ENCODE data around the gene SVOPL.

The SVOPL gene, protein sequence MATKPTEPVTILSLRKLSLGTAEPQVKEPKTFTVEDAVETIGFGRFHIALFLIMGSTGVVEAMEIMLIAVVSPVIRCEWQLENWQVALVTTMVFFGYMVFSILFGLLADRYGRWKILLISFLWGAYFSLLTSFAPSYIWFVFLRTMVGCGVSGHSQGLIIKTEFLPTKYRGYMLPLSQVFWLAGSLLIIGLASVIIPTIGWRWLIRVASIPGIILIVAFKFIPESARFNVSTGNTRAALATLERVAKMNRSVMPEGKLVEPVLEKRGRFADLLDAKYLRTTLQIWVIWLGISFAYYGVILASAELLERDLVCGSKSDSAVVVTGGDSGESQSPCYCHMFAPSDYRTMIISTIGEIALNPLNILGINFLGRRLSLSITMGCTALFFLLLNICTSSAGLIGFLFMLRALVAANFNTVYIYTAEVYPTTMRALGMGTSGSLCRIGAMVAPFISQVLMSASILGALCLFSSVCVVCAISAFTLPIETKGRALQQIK

DNA sequence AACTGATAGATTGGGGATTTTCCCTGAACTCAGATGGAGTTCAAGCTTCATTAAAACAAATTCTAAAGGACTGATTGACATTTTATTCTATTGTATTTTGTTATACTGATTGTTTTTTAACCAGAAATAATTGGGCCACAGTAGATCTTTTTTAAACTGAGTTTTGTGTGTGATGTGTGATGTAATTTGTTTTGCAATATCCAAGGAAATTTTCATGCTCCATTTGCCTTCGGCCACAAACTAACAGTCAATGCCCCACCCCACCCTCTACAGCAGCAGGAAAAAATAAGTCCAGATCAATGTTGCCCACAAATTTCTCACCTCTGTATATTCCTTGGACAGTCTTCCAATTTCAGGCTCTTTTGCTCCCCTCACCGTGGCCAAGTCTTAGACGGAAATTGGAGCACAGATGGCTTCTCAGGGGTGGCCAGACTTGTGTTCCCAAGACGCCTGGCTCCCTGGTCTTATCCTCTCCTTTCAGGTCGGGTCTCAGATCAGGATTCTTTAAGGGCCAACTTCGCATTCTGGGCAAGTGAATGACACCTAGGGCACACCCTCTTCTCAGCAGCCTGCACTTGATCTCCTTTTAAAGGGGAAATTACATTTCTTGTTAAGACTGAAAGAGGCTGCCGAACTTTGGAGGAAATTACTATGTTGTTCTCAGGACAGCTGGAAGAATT is at the start of gene SVOPL:
Gene SVOPL, minus strand, starts transcription at position 506 of the 680 bp plus-strand sequence. CDS start 22,317 bp downstream, outside the sequence.
- DNase-seq (ENCODE audit: low read depth), result no peak
- TF ChIP-seq, protein P1, sequence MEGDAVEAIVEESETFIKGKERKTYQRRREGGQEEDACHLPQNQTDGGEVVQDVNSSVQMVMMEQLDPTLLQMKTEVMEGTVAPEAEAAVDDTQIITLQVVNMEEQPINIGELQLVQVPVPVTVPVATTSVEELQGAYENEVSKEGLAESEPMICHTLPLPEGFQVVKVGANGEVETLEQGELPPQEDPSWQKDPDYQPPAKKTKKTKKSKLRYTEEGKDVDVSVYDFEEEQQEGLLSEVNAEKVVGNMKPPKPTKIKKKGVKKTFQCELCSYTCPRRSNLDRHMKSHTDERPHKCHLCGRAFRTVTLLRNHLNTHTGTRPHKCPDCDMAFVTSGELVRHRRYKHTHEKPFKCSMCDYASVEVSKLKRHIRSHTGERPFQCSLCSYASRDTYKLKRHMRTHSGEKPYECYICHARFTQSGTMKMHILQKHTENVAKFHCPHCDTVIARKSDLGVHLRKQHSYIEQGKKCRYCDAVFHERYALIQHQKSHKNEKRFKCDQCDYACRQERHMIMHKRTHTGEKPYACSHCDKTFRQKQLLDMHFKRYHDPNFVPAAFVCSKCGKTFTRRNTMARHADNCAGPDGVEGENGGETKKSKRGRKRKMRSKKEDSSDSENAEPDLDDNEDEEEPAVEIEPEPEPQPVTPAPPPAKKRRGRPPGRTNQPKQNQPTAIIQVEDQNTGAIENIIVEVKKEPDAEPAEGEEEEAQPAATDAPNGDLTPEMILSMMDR (IDR thresholded peaks at IDR 0.05; ENCODE audit: control insufficient read depth, extremely low read depth, insufficient read depth), result no peak
- no peak within 1 kb of the TSS for H3K4me3 ChIP-seq (ENCODE audit: low read depth, low read length)

DNA sequence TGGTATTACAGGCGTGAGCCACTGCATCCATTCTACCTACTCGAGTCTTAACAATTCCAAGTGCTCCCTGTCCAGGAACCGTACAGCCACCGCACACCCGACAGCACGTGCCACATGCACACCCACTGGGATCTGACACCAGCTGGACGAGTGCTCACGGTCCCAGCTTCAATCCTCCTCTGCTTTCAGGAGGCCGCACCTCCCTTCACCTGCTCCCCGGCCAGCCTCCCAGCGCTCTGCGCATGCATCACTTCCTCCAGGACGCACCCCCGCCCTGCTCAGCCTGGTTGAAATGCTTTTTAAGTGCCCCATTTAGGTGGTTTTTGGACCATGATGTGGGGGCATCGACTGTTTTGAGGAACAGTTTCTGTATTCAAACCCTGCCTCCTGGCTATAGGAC is 49.3 kb upstream of the SVOPL start:
- TF ChIP-seq, protein P1 (IDR thresholded peaks at IDR 0.05; ENCODE audit: control insufficient read depth, extremely low read depth, insufficient read depth), result no peak
- H3K4me3 ChIP-seq (ENCODE audit: low read depth, low read length), result no peak overlapping the region
- DNase-seq (ENCODE audit: low read depth), result no peak

DNA sequence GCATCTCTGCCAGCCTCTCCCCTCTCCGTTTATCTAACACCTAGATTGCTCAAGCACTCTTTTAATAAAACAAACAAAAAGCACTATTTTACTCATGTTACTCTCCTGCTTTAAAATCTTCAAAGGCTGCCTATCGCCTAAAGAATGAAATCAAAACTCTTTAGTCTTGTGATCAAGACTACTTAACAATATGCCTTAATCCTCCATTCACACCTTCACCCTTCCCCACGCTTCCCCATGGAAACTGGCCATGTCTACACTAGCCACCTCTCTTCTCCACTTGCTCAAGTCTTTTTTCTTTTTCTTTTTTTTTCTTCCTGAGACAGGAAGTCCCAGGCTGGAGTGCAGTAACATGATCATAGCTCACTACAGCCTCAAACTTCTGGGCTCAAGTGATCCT is 48.8 kb upstream of the SVOPL start:
- no peak for DNase-seq (ENCODE audit: low read depth)
- TF ChIP-seq, protein P1 (IDR thresholded peaks at IDR 0.05; ENCODE audit: control insufficient read depth, extremely low read depth, insufficient read depth), result no peak
- H3K4me3 ChIP-seq (ENCODE audit: low read depth, low read length), result no peak overlapping the region

DNA sequence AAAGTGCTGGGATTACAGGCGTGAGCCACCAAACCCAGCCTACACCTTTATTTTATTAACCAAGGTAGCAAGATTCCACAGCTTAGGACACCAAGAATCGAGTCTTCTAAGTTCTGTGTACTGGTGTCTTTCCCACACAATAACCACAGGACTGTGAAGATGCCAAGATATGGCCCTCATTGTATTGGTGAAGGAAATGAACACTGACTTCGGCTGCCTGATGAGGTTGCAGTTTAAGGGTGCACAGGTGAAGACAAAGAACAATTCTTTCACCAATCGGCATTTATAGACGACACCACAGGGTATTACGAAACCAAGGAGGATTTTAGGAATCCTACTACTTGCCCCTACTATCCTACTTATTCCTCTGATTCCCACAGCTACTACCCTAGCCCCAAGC is 47.5 kb upstream of the SVOPL start:
- DNase-seq (ENCODE audit: low read depth), result no peak
- TF ChIP-seq, protein P1 (IDR thresholded peaks at IDR 0.05; ENCODE audit: control insufficient read depth, extremely low read depth, insufficient read depth), result no peak
- H3K4me3 ChIP-seq (ENCODE audit: low read depth, low read length), result no peak overlapping the region

DNA sequence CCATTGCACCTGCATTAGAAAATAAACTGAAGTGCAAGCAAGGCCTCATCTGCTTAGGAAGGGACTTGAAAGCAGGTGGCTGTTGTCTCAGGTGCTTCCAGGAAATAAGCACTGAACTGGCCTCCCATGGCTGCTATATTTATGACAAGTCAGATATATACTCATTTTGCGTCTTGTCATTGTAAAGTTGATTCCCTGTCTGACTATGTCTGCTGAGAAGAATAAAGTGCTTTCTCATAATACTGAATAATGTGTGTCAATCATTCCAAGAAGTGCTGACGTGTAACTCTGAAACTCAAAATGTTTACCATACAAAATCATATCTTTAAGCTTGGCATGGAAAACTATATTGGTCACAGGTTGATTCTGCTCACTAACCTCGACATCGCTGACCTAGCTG is 44.9 kb upstream of the SVOPL start:
- DNase-seq (ENCODE audit: low read depth), result no peak
- H3K4me3 ChIP-seq (ENCODE audit: low read depth, low read length), result no peak overlapping the region
- TF ChIP-seq, protein P1 (IDR thresholded peaks at IDR 0.05; ENCODE audit: control insufficient read depth, extremely low read depth, insufficient read depth), result no peak

DNA sequence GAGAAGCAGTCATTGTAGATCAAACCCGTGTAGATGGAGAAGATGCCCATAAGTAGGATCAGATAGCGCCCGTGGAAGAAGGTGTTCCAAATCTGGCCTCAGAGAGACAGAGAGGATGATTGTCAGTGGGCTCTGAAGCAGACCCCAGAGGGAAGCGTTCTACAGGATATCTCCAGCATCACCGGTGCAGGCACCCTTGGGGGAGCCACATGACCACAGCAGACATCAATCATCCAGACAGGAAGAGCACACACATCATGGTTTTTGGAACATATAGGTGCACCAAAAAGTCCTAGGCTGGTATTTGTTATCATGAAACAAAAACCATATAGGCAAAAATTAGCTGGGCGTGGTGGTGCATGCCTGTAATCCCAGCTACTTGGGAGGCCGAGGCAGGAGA is 44.0 kb upstream of the SVOPL start:
- TF ChIP-seq, protein P1 (IDR thresholded peaks at IDR 0.05; ENCODE audit: control insufficient read depth, extremely low read depth, insufficient read depth), result no peak
- H3K4me3 ChIP-seq (ENCODE audit: low read depth, low read length), result no peak overlapping the region
- no peak for DNase-seq (ENCODE audit: low read depth)
